Panc1 (cell line): Measurements from ENCODE around the gene PRLH.

Experiments
- CTCF ChIP-seq: fragments of 450-650 bp; IDR thresholded peaks from 2 replicates; pipeline ENCODE4 v1.5.1; 2017; ENCODE audit warnings: mild to moderate bottlenecking
- POLR2AphosphoS5 ChIP-seq: IDR thresholded peaks from 2 replicates; pipeline ENCODE4 v1.6.1; 2012; ENCODE audit warnings: mild to moderate bottlenecking, low read depth, low read length, moderate library complexity
- REST ChIP-seq, 2 experiments: IDR thresholded peaks; 2 replicates each; pipeline ENCODE4 v1.6.1; 2011 to 2012; ENCODE audit warnings: low read depth in 2 of 2, control low read depth in 1 of 2, low read length in 1 of 2, mild to moderate bottlenecking in 1 of 2, moderate library complexity in 1 of 2; ENCODE audit not compliant: insufficient read depth in 1 of 2
- SIN3A ChIP-seq: IDR thresholded peaks from 2 replicates; pipeline ENCODE4 v1.6.1; 2012; ENCODE audit warnings: low read depth, mild to moderate bottlenecking, low read length, moderate library complexity, borderline replicate concordance; ENCODE audit not compliant: insufficient read depth
- TCF7L2 ChIP-seq: IDR thresholded peaks from 2 replicates; pipeline ENCODE4 v1.6.1; 2011; ENCODE audit warnings: mild to moderate bottlenecking, low read depth, low read length, inconsistent platforms

- TF ChIP-seq CTCF, result no peak
- no peak for TF ChIP-seq TCF7L2
- TF ChIP-seq POLR2AphosphoS5, result no peak
- TF ChIP-seq SIN3A, result no peak
- TF ChIP-seq REST (IDR thresholded peaks at IDR 0.05; ENCODE audit: insufficient read depth in 1 of 2, low read depth in 2 of 2, low read length in 1 of 2), result no peak
These were observed 32.3 kb downstream of the PRLH start for GRCh38 chr2:237598468-237599208.
